B cell (primary cell): ENCODE measurements around the gene CILP. TPM values are rescaled to one million over a fixed set of nuclear protein-coding genes. Genes with fewer than 3 reads are reported as not detected.

ENCODE experiments used
- ATAC-seq: fragments of 200-7000 bp; cut with Tn5 transposase; one replicate; pipeline ENCODE4 v1.10.0; 2021; ENCODE audit warnings: low read depth, mild to moderate bottlenecking, moderate number of reproducible peaks, moderate library complexity
- CTCF ChIA-PET: fragments of 350-600 bp; sonication (Branson Sonifier 250); formaldehyde crosslinking; loops from one replicate; lab custom pipeline; 2021; ENCODE audit warnings: antibody characterized with exemption, inconsistent platforms; lab: Charles Lee
- POLR2A ChIA-PET: fragments of 350-600 bp; sonication (Branson Sonifier 250); formaldehyde crosslinking; loops from one replicate; lab custom pipeline; 2021; ENCODE audit warnings: antibody characterized with exemption; lab: Charles Lee
- DNase-seq: peaks from one replicate; pipeline ENCODE4 v3.0.0; 2013
- H2AFZ ChIP-seq: 2 replicates; pipeline ENCODE4 v1.6.1; 2012; ENCODE audit warnings: mild to moderate bottlenecking, low read depth, low read length; ENCODE audit not compliant: insufficient read depth, poor library complexity, severe bottlenecking
- H3K27ac ChIP-seq, 2 donors: 1 replicate in 1 of 2; 2 replicates in 1 of 2; pipeline ENCODE4 v1.5.1; 2012 to 2013; ENCODE audit warnings: low read length in 2 of 2, mild to moderate bottlenecking in 2 of 2, moderate library complexity in 1 of 2
- H3K27me3 ChIP-seq, 4 experiments: fragments of 200-600 bp in 1 of 4; sonication (generic) in 1 of 4; replicated peaks in 1 of 4; 1 replicate in 2 of 4; 2 replicates in 2 of 4; pipeline versions ENCODE4 v1.6.1 to v1.7.0; 2013 to 2016; ENCODE audit warnings: low read length in 3 of 4, mild to moderate bottlenecking in 2 of 4, mixed read lengths in 1 of 4, moderate library complexity in 1 of 4; ENCODE audit not compliant: insufficient read depth in 4 of 4, control insufficient read depth in 3 of 4; ENCODE audit errors: control extremely low read depth in 1 of 4
- H3K36me3 ChIP-seq, 2 experiments: replicated peaks in 1 of 2; 1 replicate in 1 of 2; 2 replicates in 1 of 2; pipeline versions ENCODE4 v1.6.1 to v1.7.1; 2013; ENCODE audit warnings: low read length in 1 of 2; ENCODE audit not compliant: insufficient read depth in 2 of 2, control insufficient read depth in 1 of 2; ENCODE audit errors: control extremely low read depth in 1 of 2, extremely low read depth in 1 of 2
- H3K4me1 ChIP-seq, 2 donors: fragments of 200-600 bp in 1 of 2; sonication (generic) in 1 of 2; 1 replicate in 1 of 2; 2 replicates in 1 of 2; pipeline versions ENCODE4 v1.5.1 to v1.6.1; 2013 to 2017; ENCODE audit warnings: low read length in 2 of 2; ENCODE audit not compliant: control insufficient read depth in 2 of 2, insufficient read depth in 2 of 2
- H3K4me2 ChIP-seq: replicated peaks from 2 replicates; pipeline ENCODE3; 2012; ENCODE audit warnings: mild to moderate bottlenecking, low read depth, low read length; ENCODE audit not compliant: poor library complexity, severe bottlenecking
- H3K4me3 ChIP-seq, 5 experiments: fragments of 200-600 bp in 1 of 5; sonication (generic) in 1 of 5; 1 replicate in 3 of 5; 2 replicates in 2 of 5; pipeline versions ENCODE4 v1.5.1 to v1.7.0; 2011 to 2016; ENCODE audit warnings: low read length in 4 of 5, mild to moderate bottlenecking in 4 of 5, low read depth in 2 of 5, control low read depth in 1 of 5, moderate library complexity in 1 of 5; ENCODE audit not compliant: insufficient read depth in 1 of 5; ENCODE audit errors: control extremely low read depth in 1 of 5, extremely low read depth in 1 of 5
- H3K79me2 ChIP-seq: fragments of 200-600 bp; sonication (generic); one replicate; pipeline ENCODE4 v1.6.0; 2016; ENCODE audit warnings: low read length; ENCODE audit not compliant: control insufficient read depth, insufficient read depth
- H3K9ac ChIP-seq: fragments of 200-600 bp; sonication (generic); 2 replicates; pipeline ENCODE4 v1.6.1; 2017; ENCODE audit warnings: mild to moderate bottlenecking, low read length, moderate library complexity
- H3K9me3 ChIP-seq, 3 donors: one replicate each; pipeline versions ENCODE4 v1.6.1 to v1.7.1; 2013; ENCODE audit warnings: low read length in 2 of 3; ENCODE audit not compliant: control insufficient read depth in 2 of 3, insufficient read depth in 1 of 3; ENCODE audit errors: control extremely low read depth in 1 of 3
- H4K20me1 ChIP-seq: 2 replicates; pipeline ENCODE4 v1.6.0; 2012; ENCODE audit warnings: mild to moderate bottlenecking, low read length; ENCODE audit not compliant: insufficient read depth, control insufficient read depth, poor library complexity, severe bottlenecking
- H3K27ac Mint-ChIP-seq: one replicate; pipeline ENCODE4 v1.8.0; 2021; ENCODE audit warnings: mixed read lengths
- H3K27me3 Mint-ChIP-seq: one replicate; pipeline ENCODE4 v1.8.0; 2021; ENCODE audit warnings: mixed read lengths
- H3K4me1 Mint-ChIP-seq: one replicate; pipeline ENCODE4 v1.8.0; 2021; ENCODE audit warnings: mixed read lengths
- H3K4me3 Mint-ChIP-seq: one replicate; pipeline ENCODE4 v1.8.0; 2021; ENCODE audit warnings: mixed read lengths
- H3K9me3 Mint-ChIP-seq: one replicate; pipeline ENCODE4 v1.8.0; 2022; ENCODE audit warnings: mixed read lengths; ENCODE audit not compliant: insufficient read depth
- EZH2 ChIP-seq: IDR thresholded peaks from 2 replicates; pipeline ENCODE4 v1.6.1; 2012; ENCODE audit warnings: borderline replicate concordance, low read depth, mild to moderate bottlenecking, moderate library complexity, low read length; ENCODE audit not compliant: insufficient read depth, poor library complexity, severe bottlenecking
- WGBS: methylation state at CpG from one replicate; pipeline ENCODE4 v1.1.5; 2013; ENCODE audit warnings: missing lambda C conversion rate; ENCODE audit not compliant: insufficient coverage; 5-methylcytosine and 5-hydroxymethylcytosine counted together
- intact Hi-C: fragments of 100-400 bp; cut with micrococcal nuclease; formaldehyde crosslinking; loops from one replicate; pipeline ENCODE4 v1.10.0; 2022
- polyA plus RNA-seq: library from polyadenylated mRNA; depleted of rRNA; stranded (reverse); fragments of >200 nt; gene quantifications from 2 replicates; pipeline ENCODE4 v1.2.3, GENCODE V29; 2012
- total RNA-seq, 2 donors: library from RNA; stranded (reverse); fragments of 120-200 nt in 1 of 2; gene quantifications; 1 replicate in 1 of 2; 2 replicates in 1 of 2; pipeline versions ENCODE4 v1.2.3 to v1.2.4, GENCODE V29; 2013 to 2022
- TF ChIP-seq, protein P1 (sequence below): fragments of 200-600 bp; IDR thresholded peaks from one replicate; pipeline ENCODE4 v1.8.0; 2022; ENCODE audit warnings: antibody characterized with exemption, mild to moderate bottlenecking

CILP gene
- total and polyA plus RNA-seq, 2 donors (not counting 1 experiment from before 2014, with no cell fraction given) = 0.52 to 0.94 TPM

DNA sequence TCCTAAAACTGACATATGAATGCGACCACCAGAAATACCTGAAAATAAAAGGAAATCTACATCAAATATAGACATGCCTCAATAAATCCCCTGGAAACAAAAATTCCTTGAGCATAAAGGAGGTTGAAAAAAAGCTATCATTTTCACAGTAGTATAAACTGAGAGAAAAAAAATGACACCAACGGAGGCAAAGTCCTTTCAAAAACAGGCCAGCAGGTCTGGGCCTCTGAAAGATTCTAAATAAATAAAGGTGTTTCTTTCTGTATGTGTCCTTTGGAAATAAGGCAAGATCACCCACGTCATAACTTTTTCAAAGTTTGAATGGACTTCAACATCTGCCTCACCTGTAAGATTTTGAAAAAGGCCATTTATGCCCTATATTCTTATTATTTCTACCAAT is 31.1 kb downstream of the CILP start:
- Histone ChIP-seq H3K27me3 (no peaks in the 10 kb centered on the region), H4K20me1 (peaks cover 29% of the 10 kb centered on the region), H3K27ac (no peak overlapping the region), H3K4me3 (no peak overlapping the region), H3K79me2 (peaks cover 76% of the 10 kb centered on the region), H2AFZ (no peak overlapping the region), H3K36me3 (peaks cover 12 to 44% of the 10 kb centered on the region in 2 experiments), H3K4me1 (peaks cover 13 to 14% of the 10 kb centered on the region in 2 donors), H3K9ac (no peak overlapping the region), H3K9me3 (no peaks in the 10 kb centered on the region), H3K4me2 (no peak overlapping the region)
- CTCF ChIA-PET = no interaction called here
- no peaks in the 10 kb centered on the region for H3K27me3 Mint-ChIP-seq
- H3K27ac Mint-ChIP-seq = no peak overlapping the region
- WGBS = no CpG with 5 or more reads among the region's 3 CpGs
- no peaks in the 10 kb centered on the region for H3K9me3 Mint-ChIP-seq
- peaks cover 21% of the 10 kb centered on the region for H3K4me1 Mint-ChIP-seq
- no peak overlapping the region for H3K4me3 Mint-ChIP-seq
- TF ChIP-seq, protein P1, sequence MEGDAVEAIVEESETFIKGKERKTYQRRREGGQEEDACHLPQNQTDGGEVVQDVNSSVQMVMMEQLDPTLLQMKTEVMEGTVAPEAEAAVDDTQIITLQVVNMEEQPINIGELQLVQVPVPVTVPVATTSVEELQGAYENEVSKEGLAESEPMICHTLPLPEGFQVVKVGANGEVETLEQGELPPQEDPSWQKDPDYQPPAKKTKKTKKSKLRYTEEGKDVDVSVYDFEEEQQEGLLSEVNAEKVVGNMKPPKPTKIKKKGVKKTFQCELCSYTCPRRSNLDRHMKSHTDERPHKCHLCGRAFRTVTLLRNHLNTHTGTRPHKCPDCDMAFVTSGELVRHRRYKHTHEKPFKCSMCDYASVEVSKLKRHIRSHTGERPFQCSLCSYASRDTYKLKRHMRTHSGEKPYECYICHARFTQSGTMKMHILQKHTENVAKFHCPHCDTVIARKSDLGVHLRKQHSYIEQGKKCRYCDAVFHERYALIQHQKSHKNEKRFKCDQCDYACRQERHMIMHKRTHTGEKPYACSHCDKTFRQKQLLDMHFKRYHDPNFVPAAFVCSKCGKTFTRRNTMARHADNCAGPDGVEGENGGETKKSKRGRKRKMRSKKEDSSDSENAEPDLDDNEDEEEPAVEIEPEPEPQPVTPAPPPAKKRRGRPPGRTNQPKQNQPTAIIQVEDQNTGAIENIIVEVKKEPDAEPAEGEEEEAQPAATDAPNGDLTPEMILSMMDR = no peak
- TF ChIP-seq EZH2 = no peak
- no peak for ATAC-seq
- DNase-seq = no peak
- POLR2A ChIA-PET = interaction anchor here (0.7 kb wide), 1 partner anchor 115 kb away, joined by 3 read pairs; no protein-coding TSS in a partner anchor
- intact Hi-C loops = loop anchor here (10.0 kb wide), 1 partner anchor 285 kb away; no protein-coding TSS in a partner anchor

DNA sequence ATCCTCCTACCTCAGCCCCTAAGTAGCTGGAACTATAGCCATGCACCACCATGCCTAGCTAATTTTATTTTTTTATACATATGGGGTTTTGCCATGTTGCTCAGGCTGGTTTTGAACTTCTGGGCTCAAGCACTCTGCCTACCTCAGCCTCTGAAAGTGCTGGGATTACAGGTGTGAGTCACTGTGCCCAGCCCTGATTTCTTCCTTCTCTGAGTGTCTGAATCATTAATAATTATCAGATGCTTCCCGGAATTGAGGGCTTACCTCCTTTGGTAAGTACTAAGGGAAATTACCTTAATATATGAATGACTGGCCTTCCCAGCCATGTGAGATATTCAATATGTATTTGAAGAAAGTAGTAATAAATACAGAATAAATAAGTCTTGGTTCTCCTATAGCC is 33.4 kb downstream of the CILP start:
- Histone ChIP-seq H4K20me1 (peaks cover 37% of the 10 kb centered on the region), H3K4me2 (no peak overlapping the region), H3K9me3 (no peaks in the 10 kb centered on the region), H3K4me1 (peaks cover 5 to 6% of the 10 kb centered on the region in 2 donors), H3K27ac (no peak overlapping the region), H3K79me2 (peaks cover 62% of the 10 kb centered on the region), H3K36me3 (peaks cover 14 to 56% of the 10 kb centered on the region in 2 experiments), H3K27me3 (no peaks in the 10 kb centered on the region), H3K9ac (no peak overlapping the region), H3K4me3 (no peak overlapping the region), H2AFZ (no peak overlapping the region)
- ATAC-seq = no peak
- TF ChIP-seq EZH2 = no peak
- TF ChIP-seq, protein P1 = no peak
- H3K4me3 Mint-ChIP-seq = no peak overlapping the region
- no CpG with 5 or more reads among the region's 1 CpG for WGBS
- H3K27ac Mint-ChIP-seq = no peak overlapping the region
- intact Hi-C loops = no loop called here
- H3K27me3 Mint-ChIP-seq = no peaks in the 10 kb centered on the region
- ChIA-PET POLR2A (no interaction called here), CTCF (interaction anchor here (0.5 kb wide), 1 partner anchor 27 kb away, joined by 3 read pairs; no protein-coding TSS in a partner anchor)
- no peak for DNase-seq
- no peaks in the 10 kb centered on the region for H3K9me3 Mint-ChIP-seq
- peaks cover 8% of the 10 kb centered on the region for H3K4me1 Mint-ChIP-seq
